HepG2 (cell line): ENCODE data around the gene HORMAD2. TPM values are rescaled to one million over a fixed set of nuclear protein-coding genes. Genes with fewer than 3 reads are reported as not detected.

Source experiments
- ATAC-seq: fragments of 200-7000 bp; cut with Tn5 transposase; 3 replicates; pipeline ENCODE4 v1.9.1; 2020; ENCODE audit warnings: mild to moderate bottlenecking, moderate library complexity
- BruUV-seq: library from RNA; stranded (reverse); fragments of 400-500 nt; replicated peaks from 2 replicates; lab custom pipeline; 2021; lab: Mats Ljungman, UMichigan
- CTCF ChIA-PET: fragments of 300-600 bp; formaldehyde crosslinking; extraction: SDS; loops from one replicate; lab custom pipeline; 2021; ENCODE audit warnings: low total read pairs, inconsistent platforms, low intra/inter-chr PET ratio; lab: Yijun Ruan, JAX
- POLR2A ChIA-PET: fragments of 350-600 bp; sonication (Branson Sonifier 250); formaldehyde crosslinking; loops from one replicate; lab custom pipeline; 2020; ENCODE audit warnings: antibody characterized with exemption, inconsistent platforms; lab: Yijun Ruan, JAX
- DNase-seq: peaks from one replicate; pipeline ENCODE4 v3.0.0-alpha.2; 2015; ENCODE audit warnings: low spot score
- FAIRE-seq: peaks from 3 replicates; lab custom pipeline; 2011; peaks lifted over from hg19 to GRCh38; lab: Jason Lieb, UNC
- H2AFZ ChIP-seq: one replicate; pipeline ENCODE4 v1.6.1; 2011; ENCODE audit warnings: low read length, inconsistent platforms
- H3K27ac ChIP-seq: fragments of 300-600 bp; 3 replicates; pipeline ENCODE4 v1.8.0; 2011; ENCODE audit warnings: mixed run types, mild to moderate bottlenecking, mixed read lengths, low read length, inconsistent platforms; ENCODE audit not compliant: insufficient read depth; ENCODE audit errors: extremely low read length
- H3K27me3 ChIP-seq, 2 experiments: fragments of 200-600 bp in 1 of 2; 2 replicates in 1 of 2; 3 replicates in 1 of 2; pipeline versions ENCODE4 v1.6.0 to v1.8.0; 2011; ENCODE audit warnings: low read length in 2 of 2, mild to moderate bottlenecking in 2 of 2, moderate library complexity in 2 of 2, inconsistent platforms in 1 of 2; ENCODE audit not compliant: insufficient read depth in 2 of 2, control insufficient read depth in 1 of 2
- H3K36me3 ChIP-seq, 2 experiments: fragments of 200-600 bp in 1 of 2; replicated peaks in 1 of 2; 2 replicates in 1 of 2; 3 replicates in 1 of 2; pipeline versions ENCODE4 v1.5.1 to v1.8.0; 2011; ENCODE audit warnings: low read length in 2 of 2, inconsistent platforms in 1 of 2; ENCODE audit not compliant: insufficient read depth in 2 of 2, control insufficient read depth in 1 of 2
- H3K4me1 ChIP-seq: 2 replicates; pipeline ENCODE4 v1.5.1; 2012; ENCODE audit warnings: low read length, inconsistent platforms; ENCODE audit not compliant: insufficient read depth
- H3K4me2 ChIP-seq: 2 replicates; pipeline ENCODE4 v1.6.0; 2011; ENCODE audit warnings: low read depth, low read length, inconsistent platforms
- H3K4me3 ChIP-seq, 3 experiments: fragments of 200-600 bp in 1 of 3; sonication (generic), shearing (Covaris generic) in 1 of 3; replicated peaks in 1 of 3; 2 replicates each; pipeline ENCODE4 v1.5.1; 2011 to 2016; ENCODE audit warnings: low read length in 3 of 3, inconsistent platforms in 2 of 3, low read depth in 2 of 3, mild to moderate bottlenecking in 2 of 3, control low read depth in 1 of 3, mixed read lengths in 1 of 3; ENCODE audit not compliant: insufficient read depth in 1 of 3
- H3K79me2 ChIP-seq: one replicate; pipeline ENCODE4 v1.6.1; 2011; ENCODE audit warnings: low read length, inconsistent platforms; ENCODE audit not compliant: insufficient read depth
- H3K9ac ChIP-seq: 2 replicates; pipeline ENCODE4 v1.6.0; 2011; ENCODE audit warnings: mild to moderate bottlenecking, low read depth, low read length, inconsistent platforms; ENCODE audit not compliant: insufficient read depth
- H3K9me3 ChIP-seq: 2 replicates; pipeline ENCODE4 v1.5.1; 2012; ENCODE audit warnings: mild to moderate bottlenecking, low read length
- H4K20me1 ChIP-seq: 2 replicates; pipeline ENCODE4 v1.6.0; 2011; ENCODE audit warnings: inconsistent platforms, mild to moderate bottlenecking, low read length, moderate library complexity; ENCODE audit not compliant: insufficient read depth
- CEBPG ChIP-seq: IDR thresholded peaks from 2 replicates; pipeline ENCODE4 v1.6.1; 2016
- CREB1 ChIP-seq, 2 experiments: fragments of 450-650 bp in 1 of 2; IDR thresholded peaks; 2 replicates each; pipeline ENCODE4 v1.6.1; 2016 to 2017; ENCODE audit warnings: control low read depth in 1 of 2, mild to moderate bottlenecking in 1 of 2, missing compliant biosample characterization in 1 of 2, missing genetic modification characterization in 1 of 2
- HDAC1 ChIP-seq: sonication (generic); formaldehyde crosslinking; IDR thresholded peaks from 2 replicates; pipeline ENCODE4 v1.5.1; 2020; ENCODE audit warnings: mild to moderate bottlenecking, missing genetic modification reagents
- NFYB ChIP-seq: sonication (generic); formaldehyde crosslinking; IDR thresholded peaks from 2 replicates; pipeline ENCODE4 v1.4.0; 2020; ENCODE audit warnings: missing genetic modification reagents
- NR2F6 ChIP-seq, 2 experiments: IDR thresholded peaks; 2 replicates each; pipeline ENCODE4 v1.6.1; 2016; ENCODE audit warnings: antibody characterized with exemption in 1 of 2, mild to moderate bottlenecking in 1 of 2
- SAP130 ChIP-seq: IDR thresholded peaks from 2 replicates; pipeline ENCODE4 v1.6.1; 2016; ENCODE audit warnings: low read depth
- ZNF205 ChIP-seq: IDR thresholded peaks from 2 replicates; pipeline ENCODE4 v1.6.1; 2018; ENCODE audit warnings: missing biosample characterization, missing genetic modification reagents
- ZNF703 ChIP-seq: sonication (generic); formaldehyde crosslinking; IDR thresholded peaks from 2 replicates; pipeline ENCODE4 v1.5.1; 2020; ENCODE audit warnings: missing genetic modification reagents, mild to moderate bottlenecking, moderate library complexity, borderline replicate concordance
- ZNF83 ChIP-seq: sonication (generic); formaldehyde crosslinking; IDR thresholded peaks from 2 replicates; pipeline ENCODE4 v1.4.0; 2020; ENCODE audit warnings: missing genetic modification reagents, mild to moderate bottlenecking, borderline replicate concordance
- WGBS: methylation state at CpG from one replicate; pipeline ENCODE4 v1.1.6; 2017; ENCODE audit warnings: low lambda C conversion rate; 5-methylcytosine and 5-hydroxymethylcytosine counted together
- in situ Hi-C: cut with HindIII; loops from 2 replicates; pipeline ENCODE4 v1.10.0; 2017; ENCODE audit warnings: low pct_unique_long_range_greater_than_20kb; ENCODE audit not compliant: extremely low pct_ligation_motif_present
- intact Hi-C: fragments of 100-400 bp; cut with micrococcal nuclease; formaldehyde crosslinking; loops from one replicate; pipeline ENCODE4 v1.10.0; 2022; ENCODE audit not compliant: unreplicated experiment
- polyA plus RNA-seq, 8 experiments: library from polyadenylated mRNA; depleted of rRNA in 3 of 8; stranded (reverse) in 7 of 8; unstranded in 1 of 8; fragments of >200 nt; fragmentation: Illumina TruSeq in 4 of 8; extraction: Trizol in 4 of 8; gene quantifications; 2 replicates each; pipeline versions ENCODE4 v1.2.1 to v1.2.3, GENCODE V29; 2011 to 2016; ENCODE audit warnings: low read depth in 4 of 8, missing spikeins in 1 of 8, mixed read lengths in 1 of 8; ENCODE audit not compliant: insufficient read depth in 1 of 8
- total RNA-seq, 5 experiments: library from RNA; depleted of rRNA; stranded (reverse); fragments of >200 nt; fragmentation: Illumina TruSeq; extraction: Trizol; gene quantifications; 2 replicates each; pipeline ENCODE4 v1.2.3, GENCODE V29; 2016; ENCODE audit warnings: low read depth in 1 of 5
- TF ChIP-seq, protein P1 (sequence below), 2 experiments: fragments of 450-650 bp in 1 of 2; sonication (generic) in 1 of 2; formaldehyde crosslinking in 1 of 2; IDR thresholded peaks; 2 replicates each; pipeline versions ENCODE4 v1.6.1 to v1.8.0; 2016 to 2022; ENCODE audit warnings: antibody characterized with exemption in 1 of 2, mild to moderate bottlenecking in 1 of 2, missing genetic modification reagents in 1 of 2
- TF ChIP-seq, protein P2 (sequence below): IDR thresholded peaks from 2 replicates; pipeline ENCODE4 v1.6.1; 2016; ENCODE audit warnings: low read depth
- TF ChIP-seq, protein P3 (sequence below): sonication (generic); formaldehyde crosslinking; IDR thresholded peaks from 2 replicates; pipeline ENCODE4 v1.4.0; 2020; ENCODE audit warnings: missing genetic modification reagents

HORMAD2 gene
- total and polyA plus RNA-seq, 2 of the 13 experiments (the other 11 are each of a cell fraction or from before 2014, with no cell fraction given) = not detected

DNA sequence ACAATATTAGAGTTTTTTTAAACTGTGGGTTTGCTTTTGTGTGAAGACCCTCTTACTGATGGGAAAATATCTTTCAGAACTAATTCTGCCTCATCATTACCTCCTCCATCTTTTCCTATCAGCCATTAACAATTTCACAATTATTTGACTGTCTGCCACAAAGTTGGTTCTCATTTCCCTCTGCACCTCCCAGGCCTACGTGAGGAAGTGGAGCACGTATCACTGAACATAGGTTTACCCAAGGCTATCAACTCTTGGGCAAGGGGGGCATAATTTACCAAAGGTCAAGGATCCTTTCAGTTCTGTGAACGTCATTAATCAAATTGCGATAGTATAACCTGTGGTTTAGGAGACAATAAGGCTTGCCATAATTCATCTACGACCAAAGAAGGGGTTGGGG lies 106.2 kb downstream of the HORMAD2 start:
- Histone ChIP-seq H3K27me3 (no peaks in the 10 kb centered on the region), H3K4me3 (no peak overlapping the region), H3K9ac (no peak overlapping the region), H3K4me1 (peaks cover 82% of the 10 kb centered on the region), H3K36me3 (no peaks in the 10 kb centered on the region), H3K79me2 (no peaks in the 10 kb centered on the region), H3K9me3 (no peaks in the 10 kb centered on the region), H4K20me1 (no peaks in the 10 kb centered on the region), H2AFZ (no peak overlapping the region), H3K27ac (no peak overlapping the region), H3K4me2 (peak overlapping the region; percentile 5; the same call in 1 of the 2 replicates)
- FAIRE-seq = peak; percentile 40
- peak; percentile 58 for DNase-seq
- in situ Hi-C loops (no loop called here), intact Hi-C loops (no loop called here)
- ATAC-seq = no peak
- ChIA-PET POLR2A (no interaction called here), CTCF (no interaction called here)
- BruUV-seq = no TSS peak
- 50% methylated on average over 5 of the region's 5 CpGs for WGBS
- TF ChIP-seq, protein P1, sequence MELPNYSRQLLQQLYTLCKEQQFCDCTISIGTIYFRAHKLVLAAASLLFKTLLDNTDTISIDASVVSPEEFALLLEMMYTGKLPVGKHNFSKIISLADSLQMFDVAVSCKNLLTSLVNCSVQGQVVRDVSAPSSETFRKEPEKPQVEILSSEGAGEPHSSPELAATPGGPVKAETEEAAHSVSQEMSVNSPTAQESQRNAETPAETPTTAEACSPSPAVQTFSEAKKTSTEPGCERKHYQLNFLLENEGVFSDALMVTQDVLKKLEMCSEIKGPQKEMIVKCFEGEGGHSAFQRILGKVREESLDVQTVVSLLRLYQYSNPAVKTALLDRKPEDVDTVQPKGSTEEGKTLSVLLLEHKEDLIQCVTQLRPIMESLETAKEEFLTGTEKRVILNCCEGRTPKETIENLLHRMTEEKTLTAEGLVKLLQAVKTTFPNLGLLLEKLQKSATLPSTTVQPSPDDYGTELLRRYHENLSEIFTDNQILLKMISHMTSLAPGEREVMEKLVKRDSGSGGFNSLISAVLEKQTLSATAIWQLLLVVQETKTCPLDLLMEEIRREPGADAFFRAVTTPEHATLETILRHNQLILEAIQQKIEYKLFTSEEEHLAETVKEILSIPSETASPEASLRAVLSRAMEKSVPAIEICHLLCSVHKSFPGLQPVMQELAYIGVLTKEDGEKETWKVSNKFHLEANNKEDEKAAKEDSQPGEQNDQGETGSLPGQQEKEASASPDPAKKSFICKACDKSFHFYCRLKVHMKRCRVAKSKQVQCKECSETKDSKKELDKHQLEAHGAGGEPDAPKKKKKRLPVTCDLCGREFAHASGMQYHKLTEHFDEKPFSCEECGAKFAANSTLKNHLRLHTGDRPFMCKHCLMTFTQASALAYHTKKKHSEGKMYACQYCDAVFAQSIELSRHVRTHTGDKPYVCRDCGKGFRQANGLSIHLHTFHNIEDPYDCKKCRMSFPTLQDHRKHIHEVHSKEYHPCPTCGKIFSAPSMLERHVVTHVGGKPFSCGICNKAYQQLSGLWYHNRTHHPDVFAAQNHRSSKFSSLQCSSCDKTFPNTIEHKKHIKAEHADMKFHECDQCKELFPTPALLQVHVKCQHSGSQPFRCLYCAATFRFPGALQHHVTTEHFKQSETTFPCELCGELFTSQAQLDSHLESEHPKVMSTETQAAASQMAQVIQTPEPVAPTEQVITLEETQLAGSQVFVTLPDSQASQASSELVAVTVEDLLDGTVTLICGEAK (IDR thresholded peaks at IDR 0.05) = no peak
- TF ChIP-seq, protein P1 (CRISPR knock-in tag; IDR thresholded peaks at IDR 0.05) = no peak
- TF ChIP-seq SAP130 (CRISPR knock-in tag) (peak; percentile 37), ZNF83 (CRISPR knock-in tag) (no peak), ZNF703 (no peak), HDAC1 (CRISPR knock-in tag) (no peak), NR2F6 (IDR thresholded peaks at IDR 0.05) (peak; percentile 69), NR2F6 (CRISPR knock-in tag; IDR thresholded peaks at IDR 0.05) (peak; percentile 80; the same call in 1 of the 2 replicates), NFYB (no peak), CEBPG (peak; percentile 58), ZNF205 (CRISPR knock-in tag) (no peak), CREB1 (IDR thresholded peaks at IDR 0.05) (no peak), CREB1 (CRISPR knock-in tag; IDR thresholded peaks at IDR 0.05) (peak; percentile 62; the same call in 1 of the 2 replicates)
- TF ChIP-seq, protein P2, sequence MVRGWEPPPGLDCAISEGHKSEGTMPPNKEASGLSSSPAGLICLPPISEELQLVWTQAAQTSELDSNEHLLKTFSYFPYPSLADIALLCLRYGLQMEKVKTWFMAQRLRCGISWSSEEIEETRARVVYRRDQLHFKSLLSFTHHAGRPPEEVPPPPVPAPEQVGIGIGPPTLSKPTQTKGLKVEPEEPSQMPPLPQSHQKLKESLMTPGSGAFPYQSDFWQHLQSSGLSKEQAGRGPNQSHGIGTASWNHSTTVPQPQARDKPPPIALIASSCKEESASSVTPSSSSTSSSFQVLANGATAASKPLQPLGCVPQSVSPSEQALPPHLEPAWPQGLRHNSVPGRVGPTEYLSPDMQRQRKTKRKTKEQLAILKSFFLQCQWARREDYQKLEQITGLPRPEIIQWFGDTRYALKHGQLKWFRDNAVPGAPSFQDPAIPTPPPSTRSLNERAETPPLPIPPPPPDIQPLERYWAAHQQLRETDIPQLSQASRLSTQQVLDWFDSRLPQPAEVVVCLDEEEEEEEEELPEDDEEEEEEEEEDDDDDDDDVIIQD = peak; percentile 40; the same call in 1 of the 2 replicates
- TF ChIP-seq, protein P3, sequence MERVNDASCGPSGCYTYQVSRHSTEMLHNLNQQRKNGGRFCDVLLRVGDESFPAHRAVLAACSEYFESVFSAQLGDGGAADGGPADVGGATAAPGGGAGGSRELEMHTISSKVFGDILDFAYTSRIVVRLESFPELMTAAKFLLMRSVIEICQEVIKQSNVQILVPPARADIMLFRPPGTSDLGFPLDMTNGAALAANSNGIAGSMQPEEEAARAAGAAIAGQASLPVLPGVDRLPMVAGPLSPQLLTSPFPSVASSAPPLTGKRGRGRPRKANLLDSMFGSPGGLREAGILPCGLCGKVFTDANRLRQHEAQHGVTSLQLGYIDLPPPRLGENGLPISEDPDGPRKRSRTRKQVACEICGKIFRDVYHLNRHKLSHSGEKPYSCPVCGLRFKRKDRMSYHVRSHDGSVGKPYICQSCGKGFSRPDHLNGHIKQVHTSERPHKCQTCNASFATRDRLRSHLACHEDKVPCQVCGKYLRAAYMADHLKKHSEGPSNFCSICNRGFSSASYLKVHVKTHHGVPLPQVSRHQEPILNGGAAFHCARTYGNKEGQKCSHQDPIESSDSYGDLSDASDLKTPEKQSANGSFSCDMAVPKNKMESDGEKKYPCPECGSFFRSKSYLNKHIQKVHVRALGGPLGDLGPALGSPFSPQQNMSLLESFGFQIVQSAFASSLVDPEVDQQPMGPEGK (CRISPR knock-in tag) = no peak
